GM12878 (cell line): ENCODE data around the gene RPS16. TPM values are rescaled to one million over a fixed set of nuclear protein-coding genes. Genes with fewer than 3 reads are reported as not detected.

Experiments
- ATAC-seq: fragments of 200-7000 bp; cut with Tn5 transposase; 3 replicates; pipeline ENCODE4 v1.9.1; 2020; ENCODE audit warnings: mild to moderate bottlenecking, moderate library complexity
- BruUV-seq: library from RNA; stranded (reverse); fragments of 400-500 nt; replicated peaks from 2 replicates; lab custom pipeline; 2021; lab: Mats Ljungman, UMichigan
- CTCF ChIA-PET: fragments of 300-600 bp; sonication (Branson Sonifier 250); formaldehyde crosslinking; extraction: SDS; loops from one replicate; lab custom pipeline; 2021; ENCODE audit warnings: inconsistent platforms; lab: Yijun Ruan, JAX
- POLR2A ChIA-PET: fragments of 350-600 bp; formaldehyde crosslinking; extraction: SDS; loops from one replicate; lab custom pipeline; 2021; ENCODE audit warnings: inconsistent platforms; lab: Charles Lee
- RAD21 ChIA-PET: fragments of 300-600 bp; sonication (Branson Sonifier 250); formaldehyde crosslinking; loops from one replicate; lab custom pipeline; 2023; ENCODE audit warnings: antibody characterized with exemption; ENCODE audit not compliant: unreplicated experiment; lab: Charles Lee
- SMC1A ChIA-PET: fragments of 300-600 bp; sonication (Branson Sonifier 250); formaldehyde crosslinking; loops from one replicate; lab custom pipeline; 2023; ENCODE audit not compliant: unreplicated experiment, uncharacterized antibody; lab: Charles Lee
- DNase-seq: peaks from one replicate; pipeline ENCODE4 v3.0.0-alpha.2; 2011; ENCODE audit warnings: low read depth, low spot score
- FAIRE-seq: peaks from 3 replicates; lab custom pipeline; 2011; peaks lifted over from hg19 to GRCh38; lab: Jason Lieb, UNC
- H2AFZ ChIP-seq: 2 replicates; pipeline ENCODE4 v1.6.0; 2011; ENCODE audit warnings: low read depth, low read length, control low read depth; ENCODE audit not compliant: control insufficient read depth
- H3K27ac ChIP-seq: 2 replicates; pipeline ENCODE4 v1.5.1; 2011; ENCODE audit warnings: control low read depth; ENCODE audit not compliant: control insufficient read depth, insufficient read depth
- H3K27me3 ChIP-seq, 2 experiments: replicated peaks in 1 of 2; 2 replicates each; pipeline versions ENCODE4 v1.6.0 to v1.6.1; 2011; ENCODE audit warnings: low read length in 1 of 2; ENCODE audit not compliant: control insufficient read depth in 2 of 2, insufficient read depth in 2 of 2
- H3K36me3 ChIP-seq, 2 experiments: 2 replicates each; pipeline ENCODE4 v1.5.1; 2011; ENCODE audit warnings: low read length in 1 of 2; ENCODE audit not compliant: control insufficient read depth in 2 of 2, insufficient read depth in 2 of 2
- H3K4me1 ChIP-seq: 2 replicates; pipeline ENCODE4 v1.6.1; 2011; ENCODE audit warnings: mild to moderate bottlenecking, low read length, moderate library complexity, mixed read lengths; ENCODE audit not compliant: control insufficient read depth, insufficient read depth
- H3K4me2 ChIP-seq: 2 replicates; pipeline ENCODE4 v1.6.0; 2011; ENCODE audit warnings: control low read depth; ENCODE audit not compliant: control insufficient read depth, insufficient read depth
- H3K4me3 ChIP-seq: fragments of 200-600 bp; sonication (generic); 2 replicates; pipeline ENCODE4 v1.5.1; 2016
- H3K79me2 ChIP-seq: 2 replicates; pipeline ENCODE4 v1.6.0; 2011; ENCODE audit warnings: low read length; ENCODE audit not compliant: control insufficient read depth, insufficient read depth
- H3K9ac ChIP-seq: 2 replicates; pipeline ENCODE4 v1.8.0; 2011; ENCODE audit warnings: low read length, control low read depth, mixed read lengths; ENCODE audit not compliant: control insufficient read depth, insufficient read depth
- H3K9me3 ChIP-seq: replicated peaks from 3 replicates; pipeline ENCODE4 v1.5.1; 2011; ENCODE audit warnings: mild to moderate bottlenecking, low read length; ENCODE audit not compliant: control insufficient read depth, insufficient read depth
- H4K20me1 ChIP-seq: 2 replicates; pipeline ENCODE4 v1.6.0; 2011; ENCODE audit not compliant: control insufficient read depth, insufficient read depth
- MLLT1 ChIP-seq: fragments of 450-650 bp; IDR thresholded peaks from 2 replicates; pipeline ENCODE4 v1.6.1; 2016; ENCODE audit warnings: mild to moderate bottlenecking
- SMC3 ChIP-seq: IDR thresholded peaks from 2 replicates; pipeline ENCODE4 v1.6.1; 2011; ENCODE audit warnings: low read length, improper control_type of control experiment, borderline replicate concordance
- WGBS: methylation state at CpG from one replicate; pipeline ENCODE4 v1.1.6; 2016; ENCODE audit warnings: low lambda C conversion rate; ENCODE audit not compliant: insufficient replicate concordance, insufficient coverage; ENCODE audit errors: missing lambda C conversion rate; 5-methylcytosine and 5-hydroxymethylcytosine counted together
- in situ Hi-C: fragments of 300-500 bp; cut with MboI; formaldehyde crosslinking; loops from 9 replicates; pipeline ENCODE4 v1.14.3; 2018; ENCODE audit warnings: mixed read lengths
- intact Hi-C: fragments of 100-400 bp; cut with micrococcal nuclease; formaldehyde crosslinking; loops from one replicate; pipeline ENCODE4 v1.14.2; 2022; ENCODE audit not compliant: unreplicated experiment
- polyA plus RNA-seq, 11 experiments: library from polyadenylated mRNA; depleted of rRNA in 4 of 11; unstranded in 6 of 11; stranded (reverse) in 5 of 11; fragments of >200 nt; fragmentation: Nextera tagmentation in 4 of 11; fragmentation: Illumina TruSeq in 1 of 11; extraction: Ambion mirVana in 4 of 11; extraction: Trizol in 1 of 11; gene quantifications; 1 replicate in 1 of 11; 2 replicates in 10 of 11; pipeline versions ENCODE4 v1.2.1 to v1.2.3, GENCODE V29; 2011 to 2016; ENCODE audit warnings: inconsistent platforms in 2 of 11, missing spikeins in 2 of 11, low read depth in 1 of 11
- total RNA-seq, 4 experiments: library from RNA; depleted of rRNA in 3 of 4; stranded (reverse); fragments of >200 nt in 3 of 4; fragmentation: Illumina TruSeq in 1 of 4; extraction: Trizol in 1 of 4; gene quantifications; 2 replicates each; pipeline versions ENCODE4 v1.2.1 to v1.2.3, GENCODE V29; 2013 to 2021

The RPS16 gene
- total and polyA plus RNA-seq, 10 of the 15 experiments (the other 5 are each of a cell fraction or from before 2014, with no cell fraction given): 148 to 4,810 (median 2,343) TPM

- 78% methylated on average over 16 of the region's 16 CpGs for WGBS
- Histone ChIP-seq H3K36me3 (peaks cover 0 to 9% of the 10 kb centered on the region in 2 experiments; a peak in 1 of 4 replicates), H3K79me2 (peaks cover 72% of the 10 kb centered on the region), H3K27me3 (no peaks in the 10 kb centered on the region), H3K9ac (peak overlapping the region; percentile 96), H3K4me1 (peaks cover 28% of the 10 kb centered on the region), H3K4me3 (peak overlapping the region; percentile 87), H2AFZ (no peak overlapping the region), H4K20me1 (peaks cover 1% of the 10 kb centered on the region; the same call in 1 of the 2 replicates), H3K9me3 (no peaks in the 10 kb centered on the region), H3K27ac (peak overlapping the region; percentile 95), H3K4me2 (peak overlapping the region; percentile 81)
- SMC1A ChIA-PET: interaction anchor here (0.9 to 1.8 kb wide), 2 partner anchors 35 to 93 kb away, joined by 3 to 5 read pairs; partner anchors contain the start of gene EID2
- CTCF ChIA-PET: interaction anchor here (0.6 to 2.6 kb wide), 7 partner anchors 11 to 226 kb away, joined by 3 to 8 read pairs (median 4); partner anchors contain the start of genes PLEKHG2 and RPS16
- FAIRE-seq (no peak), ATAC-seq (no peak), DNase-seq (no peak)
- POLR2A ChIA-PET: interaction anchor here (1.5 to 3.9 kb wide), 2 partner anchors 11 to 35 kb away, joined by 4 to 40 read pairs; partner anchors contain the start of gene RPS16
- in situ Hi-C loops: no loop called here
- no TSS peak for BruUV-seq
- TF ChIP-seq MLLT1: peak; percentile 69
- TF ChIP-seq SMC3: no peak
- RAD21 ChIA-PET: interaction anchor here (1.2 to 3.0 kb wide), 2 partner anchors 11 to 48 kb away, joined by 3 to 7 read pairs; partner anchors contain the start of gene RPS16
- intact Hi-C loops: loop anchor here (5.0 kb wide), 1 partner anchor 51 kb away; the partner anchor contains the start of gene DLL3
Measured at GRCh38 chr19:39446365-39447084, 10.8 kb upstream of the RPS16 start.
